ENCODE measurements around the gene RNF114. TPM values are rescaled to one million over a fixed set of nuclear protein-coding genes. Genes with fewer than 3 reads are reported as not detected.

RNF114 gene
- total and polyA plus RNA-seq, 8 donors: 60.8 to 70.9 (median 65.6) TPM

GRCh38 chr20:49915380-49916145, 20.6 kb upstream of the RNF114 start, which contains the start of gene SPATA2:
TSS of gene SPATA2 (minus strand) at chr20:49915529. CDS start at chr20:49908490, 7,039 bp downstream.
- Histone ChIP-seq H3K4me1 (peaks cover 11 to 44% of the 10 kb centered on the region in 2 donors), H3K36me3 (no peaks in the 10 kb centered on the region), H3K4me3 (peak within 1 kb of the TSS; percentile 97 to 98), H3K9me3 (no peaks in the 10 kb centered on the region), H3K27me3 (no peaks in the 10 kb centered on the region), H3K27ac (peak within 1 kb of the TSS; percentile 97 to 100)
- no peak for TF ChIP-seq CTCF (IDR thresholded peaks at IDR 0.05)
- DNase-seq (peak; percentile 94 to 97 (median 96)), ATAC-seq (peak; percentile 91)
- intact Hi-C loops (cut with DNase I): no loop called here

GRCh38 chr20:49916146-49917002, 19.8 kb upstream of the RNF114 start:
- TF ChIP-seq CTCF (IDR thresholded peaks at IDR 0.05): no peak
- Histone ChIP-seq H3K36me3 (no peaks in the 10 kb centered on the region), H3K4me3 (peak overlapping the region; percentile 97 to 98), H3K27me3 (no peaks in the 10 kb centered on the region), H3K27ac (peak overlapping the region; percentile 97 to 100), H3K9me3 (no peaks in the 10 kb centered on the region), H3K4me1 (peaks cover 11 to 43% of the 10 kb centered on the region in 2 donors)
- DNase-seq: no peak
- intact Hi-C loops (cut with DNase I): no loop called here
- ATAC-seq: peak; percentile 60

GRCh38 chr20:49918446-49918845, 17.8 kb upstream of the RNF114 start:
- Histone ChIP-seq H3K27ac (no peak overlapping the region), H3K36me3 (no peaks in the 10 kb centered on the region), H3K4me3 (no peak overlapping the region), H3K27me3 (no peaks in the 10 kb centered on the region), H3K4me1 (peaks cover 11 to 28% of the 10 kb centered on the region in 2 donors), H3K9me3 (no peaks in the 10 kb centered on the region)
- TF ChIP-seq CTCF (IDR thresholded peaks at IDR 0.05): no peak
- no peak for DNase-seq
- no peak for ATAC-seq
- intact Hi-C loops (cut with DNase I): no loop called here

DNA sequence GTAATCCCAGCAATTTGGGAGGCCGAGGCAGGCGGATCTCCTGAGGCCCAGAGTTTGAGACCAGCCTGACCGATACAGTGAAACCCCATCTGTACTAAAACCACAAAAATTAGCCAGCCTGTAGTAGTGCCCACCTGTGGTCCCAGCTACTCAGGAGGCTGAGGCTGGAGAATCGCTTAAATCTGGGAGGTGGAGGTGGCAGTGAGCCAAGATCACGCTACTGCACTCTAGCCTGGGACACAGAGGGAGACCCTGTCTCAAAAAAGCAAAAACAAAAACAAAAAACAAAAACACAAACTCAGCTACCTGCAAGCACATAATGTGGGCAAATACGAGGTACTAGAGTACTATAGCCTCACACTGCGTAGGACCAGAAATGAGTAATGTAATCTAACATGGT, 17.2 kb upstream of the RNF114 start:
- intact Hi-C loops (cut with DNase I): no loop called here

More for the DNA sequence above, 17.2 kb upstream of the RNF114 start:
- Histone ChIP-seq H3K36me3 (no peaks in the 10 kb centered on the region), H3K27me3 (no peaks in the 10 kb centered on the region), H3K27ac (no peak overlapping the region), H3K4me1 (peaks cover 6 to 23% of the 10 kb centered on the region in 2 donors), H3K9me3 (no peaks in the 10 kb centered on the region), H3K4me3 (no peak overlapping the region)
- no peak for TF ChIP-seq CTCF (IDR thresholded peaks at IDR 0.05)
- no peak for DNase-seq
- ATAC-seq: no peak

All from left lung (tissue), 10 donors.